HG03378 (cell line): ENCODE data around the gene SPDYE2.
"Not testable (repeated sequence)": the region's sequence is repeated elsewhere in the genome, so short reads cannot be mapped to it uniquely, and the experiment has no call there.

Experiments used
- ATAC-seq: cut with Tn5 transposase; IDR thresholded peaks from one replicate; pipeline ENCODE4 v1.9.1; 2021; ENCODE audit warnings: mild to moderate bottlenecking, moderate library complexity; ENCODE audit not compliant: unreplicated experiment

The SPDYE2 gene

DNA sequence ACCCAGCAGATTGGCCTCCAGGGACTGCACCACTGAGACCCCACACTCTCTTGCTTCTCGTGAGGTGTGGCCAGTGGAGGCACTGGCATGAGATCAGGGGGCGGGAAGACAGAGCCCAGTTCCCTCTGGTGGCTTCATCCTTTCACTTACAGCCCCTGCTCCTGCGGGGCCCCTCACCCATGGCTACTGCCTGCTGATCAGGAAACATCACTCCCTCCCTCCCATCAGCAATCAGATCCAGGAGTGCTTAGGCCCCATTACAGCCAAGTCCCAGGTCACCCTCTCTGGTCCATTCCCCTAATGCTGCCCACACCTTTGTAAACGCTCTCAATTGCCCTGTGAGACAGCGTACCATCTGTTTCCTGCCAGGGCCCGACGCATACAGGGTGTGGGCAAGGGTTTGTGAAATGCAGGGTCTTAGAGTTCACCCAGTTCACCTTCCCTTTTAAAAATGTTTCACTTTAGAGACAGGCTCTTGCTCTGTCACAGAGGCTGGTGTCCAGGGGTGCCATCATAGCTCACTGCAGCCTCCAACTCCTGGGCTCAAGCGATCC, 15.9 kb upstream of the SPDYE2 start:
- not testable (repeated sequence) for ATAC-seq

DNA sequence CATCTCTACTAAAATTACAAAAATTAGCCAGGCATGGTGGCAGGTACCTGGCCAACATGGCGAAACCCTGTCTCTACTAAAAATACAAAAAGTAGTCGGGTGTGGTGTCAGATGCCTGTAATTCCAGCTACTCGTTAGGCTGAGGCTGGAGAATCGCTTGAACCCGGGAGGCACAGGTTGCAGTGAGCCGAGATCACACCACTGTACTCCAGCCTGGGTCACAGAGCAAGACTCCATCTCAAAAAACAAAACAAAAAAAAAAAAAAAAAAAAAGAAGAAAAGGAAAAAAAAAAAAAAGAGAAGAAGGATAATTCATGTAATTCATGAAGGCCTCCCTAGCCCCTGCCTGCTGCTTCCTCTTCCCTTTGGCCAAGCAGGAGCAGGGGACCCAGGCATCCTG, 10.4 kb upstream of the SPDYE2 start:
- not testable (repeated sequence) for ATAC-seq

DNA sequence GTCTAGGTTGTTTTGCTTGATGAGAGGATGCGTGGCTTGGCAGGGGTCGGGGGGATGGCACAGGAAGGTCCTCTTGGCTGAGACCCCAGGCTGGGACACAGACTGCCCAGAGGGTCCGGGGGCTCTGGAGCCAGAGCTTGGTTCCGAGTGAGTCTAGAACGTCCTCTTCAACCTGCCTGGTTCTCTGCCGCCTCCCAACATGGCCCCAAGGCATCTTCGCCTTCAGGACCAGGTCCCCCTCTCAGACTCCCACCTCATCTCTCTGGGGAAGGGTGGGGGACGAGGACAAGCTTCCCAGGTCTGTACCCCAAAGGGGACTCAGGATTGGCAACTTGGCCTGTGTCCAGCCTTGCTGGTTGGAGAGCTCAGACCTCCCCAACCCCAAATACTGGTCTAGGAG, 8.9 kb upstream of the SPDYE2 start:
- not testable (repeated sequence) for ATAC-seq

DNA sequence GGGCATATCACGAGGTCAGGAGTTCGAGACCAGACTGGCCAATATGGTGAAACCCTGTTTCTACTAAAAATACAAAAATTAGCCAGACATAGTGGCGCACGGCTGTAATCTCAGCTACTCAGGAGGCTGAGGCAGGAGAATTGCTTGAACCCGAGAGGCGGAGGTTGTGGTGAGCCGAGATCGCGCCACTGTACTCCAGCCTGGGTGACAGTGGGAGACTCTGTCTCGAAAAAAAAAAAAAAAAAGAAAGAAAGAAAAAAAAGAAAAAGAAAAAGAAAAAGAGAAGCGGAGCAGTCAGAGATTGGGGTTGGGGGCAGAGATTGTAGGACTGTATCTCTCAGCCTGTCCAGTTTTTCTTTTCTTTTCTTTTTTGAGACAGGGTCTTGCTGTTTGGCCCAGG, 8.3 kb upstream of the SPDYE2 start:
- ATAC-seq = not testable (repeated sequence)

DNA sequence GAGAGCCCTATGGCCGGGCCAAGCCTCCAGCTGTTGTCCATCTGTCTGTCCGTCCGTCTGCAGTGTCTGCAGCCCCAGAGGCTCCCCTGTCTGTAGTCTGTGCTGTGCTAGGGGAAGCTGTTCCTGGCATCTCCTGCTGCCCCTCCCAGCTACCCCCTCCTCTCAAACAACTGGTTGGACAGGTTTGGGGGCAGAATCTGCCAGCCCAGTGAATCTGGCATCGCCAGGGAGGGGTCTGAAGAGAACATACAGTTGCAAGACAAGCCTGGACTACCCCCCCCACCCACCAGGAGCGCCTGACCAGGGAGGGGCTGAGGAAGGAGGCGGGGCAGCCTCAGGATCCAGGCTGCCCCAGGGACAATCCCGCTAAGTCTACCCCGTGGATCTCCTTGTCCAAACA, 7.4 kb upstream of the SPDYE2 start, which contains the start of gene UPK3BL2:
Gene UPK3BL2 (minus strand): TSS at position 101 of the 400 bp plus-strand sequence. CDS start 60 bp downstream, at position 41.
- ATAC-seq = not testable (repeated sequence)

DNA sequence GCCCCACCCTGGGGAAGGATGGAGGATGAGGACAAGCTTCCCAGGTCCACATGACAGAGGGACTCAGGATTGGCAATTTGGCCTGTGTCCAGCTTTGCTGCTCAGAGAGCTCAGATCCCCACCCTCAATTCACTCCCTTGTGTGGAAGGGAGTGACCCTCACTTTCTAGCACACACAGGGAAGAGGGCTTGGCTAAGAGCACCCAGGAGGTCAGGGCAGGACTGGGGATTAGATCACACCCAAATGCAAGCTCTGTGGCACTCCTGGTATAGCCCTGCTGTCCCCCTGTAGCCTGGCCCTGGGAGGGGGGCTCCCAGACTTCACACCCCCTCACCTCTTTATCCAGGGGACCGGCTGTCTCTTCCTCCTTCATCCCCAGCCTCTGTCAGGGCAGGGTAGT, 6.7 kb upstream of the SPDYE2 start:
- ATAC-seq = not testable (repeated sequence)

DNA sequence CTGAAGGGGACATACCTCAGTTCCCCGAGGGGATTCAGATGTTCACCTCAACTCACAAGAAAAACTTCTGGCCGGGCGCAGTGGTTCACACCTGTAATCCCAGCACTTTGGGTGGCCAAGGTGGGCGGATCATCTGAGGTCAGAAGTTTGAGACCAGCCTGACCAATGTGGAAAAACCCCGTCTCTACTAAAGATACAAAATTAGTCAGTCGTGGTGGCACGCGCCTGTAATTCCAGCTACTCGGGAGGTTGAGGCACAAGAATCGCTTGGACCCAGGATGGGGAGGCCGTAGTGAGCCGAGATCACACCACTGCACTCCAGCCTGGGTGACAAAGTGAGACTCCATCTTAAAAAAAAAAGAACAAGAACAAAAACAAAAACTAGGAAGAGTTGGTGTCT, 5.7 kb upstream of the SPDYE2 start:
- not testable (repeated sequence) for ATAC-seq

DNA sequence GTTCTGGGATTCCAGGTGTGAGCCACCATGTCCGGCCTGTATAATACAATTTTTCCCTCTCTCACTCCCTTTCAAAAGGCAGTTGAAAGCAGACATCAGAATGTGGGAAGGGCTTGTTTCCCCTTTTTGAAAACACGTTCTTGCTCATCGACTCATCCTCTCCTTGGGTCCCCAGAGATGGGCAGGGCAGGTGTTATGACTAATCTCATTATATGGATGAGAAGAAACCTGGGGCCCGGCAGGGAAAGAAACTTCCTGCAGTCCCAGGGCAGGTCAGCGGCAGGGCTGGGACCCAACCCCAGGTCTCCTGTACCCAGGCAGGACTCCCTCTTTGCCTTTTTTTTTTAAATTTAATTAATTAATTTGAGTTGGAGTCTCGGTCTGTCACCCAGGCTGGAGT, 4.7 kb upstream of the SPDYE2 start:
- peak; percentile 80 for ATAC-seq

DNA sequence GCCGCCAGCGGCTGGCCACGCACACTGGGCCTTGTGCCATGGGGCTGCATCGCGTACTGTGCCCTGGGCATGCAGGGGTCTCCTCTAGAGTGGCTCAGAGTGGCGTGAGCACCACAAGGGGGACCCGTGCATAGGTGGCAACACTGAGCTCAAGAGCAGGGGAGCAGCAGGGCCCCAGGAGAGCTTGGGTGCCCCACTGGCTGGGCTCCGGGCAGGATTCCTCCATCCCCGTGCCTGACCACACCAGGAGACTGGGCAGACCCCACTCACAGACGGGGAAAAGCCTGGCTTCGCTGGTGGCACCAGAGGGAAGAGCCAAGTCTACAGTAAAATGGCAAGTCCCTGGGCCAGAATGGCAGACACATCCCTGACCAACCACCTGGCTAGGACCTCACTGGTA, 17.6 kb downstream of the SPDYE2 start:
- not testable (repeated sequence) for ATAC-seq

DNA sequence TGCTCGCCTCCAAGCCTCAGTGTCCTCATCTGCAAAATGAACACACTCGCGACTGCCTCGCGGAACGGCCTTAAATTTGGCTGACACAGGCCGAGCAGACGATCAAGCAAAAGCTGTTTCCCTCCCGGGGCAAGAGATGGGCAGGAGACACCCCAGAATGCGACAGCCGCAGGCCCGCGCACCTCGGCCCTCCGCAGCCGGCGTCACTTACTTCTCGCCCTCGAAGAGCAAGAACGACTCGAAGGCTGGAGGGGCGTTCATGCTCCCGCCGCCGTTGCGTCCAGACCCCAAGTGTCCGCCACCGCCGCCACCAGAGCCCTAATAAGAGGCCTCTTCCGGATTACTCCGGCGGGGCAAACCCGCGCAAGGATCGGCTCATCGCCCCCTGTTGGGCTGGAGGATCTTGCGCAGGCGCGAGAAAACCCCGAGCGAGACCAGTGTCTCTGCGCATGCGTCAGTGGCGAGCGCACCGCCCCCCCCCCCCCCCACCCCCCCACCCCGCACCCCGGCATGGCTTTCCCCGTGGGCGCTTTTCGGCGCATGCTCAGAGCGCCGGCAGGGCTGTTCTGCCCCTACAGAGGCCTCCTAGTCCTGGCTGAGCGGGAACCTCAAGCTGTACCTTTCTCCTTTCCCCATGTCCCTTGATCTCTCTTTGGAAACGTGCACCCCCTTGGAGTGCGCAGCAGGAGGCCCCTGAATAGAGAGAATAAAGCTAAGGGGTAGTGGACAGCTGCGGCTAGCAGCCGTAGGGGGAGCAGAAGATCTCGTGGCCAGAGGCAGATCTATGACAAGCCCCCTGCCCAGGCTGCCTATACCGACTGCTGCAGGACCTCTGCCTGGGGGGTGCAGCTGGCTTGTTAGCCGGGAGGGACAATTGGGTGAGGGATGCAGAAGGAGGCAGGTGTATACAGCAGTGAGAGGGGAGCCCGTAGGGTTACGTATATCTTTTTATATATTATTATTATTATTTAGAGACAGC, 21.5 kb downstream of the SPDYE2 start, which contains the start of gene POLR2J3:
Gene POLR2J3 (minus strand): TSS at position 323 of the 979 bp plus-strand sequence. CDS start 62 bp downstream, at position 261.
- ATAC-seq = peak; percentile 81

DNA sequence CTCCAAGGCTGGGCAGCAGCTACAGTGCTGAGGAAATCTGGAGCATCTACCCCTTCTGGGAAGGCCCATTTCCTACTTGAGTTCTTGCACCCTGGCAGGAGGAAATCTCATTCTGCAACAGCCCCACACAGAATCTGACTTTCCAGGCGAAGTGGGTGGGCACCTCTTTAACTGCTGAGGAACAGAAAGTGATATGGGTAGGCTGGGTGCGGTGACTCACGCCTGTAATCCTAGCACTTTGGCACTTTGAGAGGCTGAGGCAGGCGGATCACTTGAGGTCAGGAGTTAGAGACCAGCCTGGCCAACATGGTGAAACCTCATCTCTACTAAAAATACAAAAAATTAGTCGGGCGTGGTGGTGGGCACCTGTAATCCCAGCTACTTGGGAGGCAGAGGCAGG, 23.6 kb downstream of the SPDYE2 start:
- not testable (repeated sequence) for ATAC-seq

DNA sequence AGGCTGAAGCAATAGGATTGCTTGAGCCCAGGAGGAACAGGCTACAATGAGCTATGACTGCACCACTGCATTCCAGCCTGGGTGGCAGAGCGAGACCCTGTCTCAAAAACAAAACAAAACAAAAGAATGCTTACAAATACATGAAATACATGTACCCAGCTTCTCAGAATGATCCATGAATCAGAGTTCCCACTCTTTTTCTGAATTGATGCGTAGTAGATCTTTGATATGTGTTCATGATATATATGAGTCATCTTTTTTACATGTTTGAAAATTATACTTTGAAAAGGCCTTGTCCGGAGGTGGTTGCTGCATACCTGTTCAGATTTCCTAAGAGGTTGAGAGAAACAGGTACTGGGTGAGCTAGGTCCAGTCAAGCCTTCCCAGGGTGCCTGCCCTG, 25.3 kb downstream of the SPDYE2 start:
- not testable (repeated sequence) for ATAC-seq

DNA sequence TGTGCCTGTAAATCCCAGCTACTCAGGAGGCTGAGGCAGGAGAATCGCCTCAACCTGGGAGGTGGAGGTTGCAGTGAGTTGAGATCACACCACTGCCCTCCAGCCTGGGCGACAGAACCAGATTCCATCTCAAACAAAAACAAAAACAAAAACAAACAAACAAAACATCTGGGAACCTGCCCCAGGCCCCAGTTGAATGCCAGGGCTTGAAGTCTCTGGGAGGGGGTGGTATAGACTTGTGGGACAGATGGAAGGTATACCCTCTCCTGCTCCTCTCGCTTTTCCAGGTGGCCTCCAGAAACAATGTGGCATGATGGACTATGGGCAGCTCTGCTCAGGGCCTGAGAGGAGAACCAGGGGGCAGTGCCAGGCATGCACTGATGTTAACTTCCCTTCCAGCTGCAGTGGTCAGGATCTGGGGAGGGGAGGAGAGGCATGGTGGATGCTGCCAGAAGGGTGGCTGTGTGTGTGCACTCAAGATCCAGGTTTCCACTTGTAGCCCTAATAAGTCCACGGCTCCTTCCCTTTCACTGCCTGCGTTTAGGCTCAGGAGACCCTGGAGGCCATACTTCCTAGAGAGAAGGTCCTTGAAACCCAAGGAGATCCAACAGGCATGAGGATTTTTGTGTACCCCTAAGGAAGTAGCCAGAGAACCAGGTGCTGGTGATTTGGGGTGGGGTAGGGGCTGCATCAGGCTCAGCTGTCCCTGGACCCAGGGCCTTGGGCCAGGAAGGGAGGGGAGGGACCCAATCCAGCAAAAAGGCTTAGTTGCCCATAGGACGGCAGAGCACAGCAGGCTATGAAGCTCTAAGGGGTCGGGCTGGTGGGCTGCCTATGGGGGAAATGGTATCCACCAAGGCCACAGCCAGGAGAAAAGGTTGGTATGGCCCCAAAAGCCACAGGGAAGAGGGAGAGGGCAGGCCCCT, 26.6 kb downstream of the SPDYE2 start:
- not testable (repeated sequence) for ATAC-seq

DNA sequence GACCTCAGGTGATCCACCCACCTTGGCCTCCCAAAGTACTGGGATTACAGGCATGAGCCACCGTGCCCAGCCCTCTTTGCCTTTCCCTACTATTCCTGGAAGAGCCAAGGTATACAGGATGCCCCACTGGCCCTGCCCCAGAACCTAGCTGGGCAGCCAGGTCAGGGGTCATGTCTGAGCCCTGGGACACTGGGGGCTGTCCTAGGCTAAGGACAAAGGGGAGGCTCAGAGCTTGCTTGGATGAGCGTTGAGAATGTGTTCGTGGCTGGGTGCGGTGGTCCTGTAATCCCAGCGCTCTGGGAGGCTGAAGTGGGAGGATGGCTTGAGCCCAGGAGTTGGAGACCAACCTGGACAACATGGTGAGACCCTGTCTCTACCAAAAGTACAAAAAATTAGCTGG, 27.5 kb downstream of the SPDYE2 start:
- ATAC-seq = not testable (repeated sequence)

DNA sequence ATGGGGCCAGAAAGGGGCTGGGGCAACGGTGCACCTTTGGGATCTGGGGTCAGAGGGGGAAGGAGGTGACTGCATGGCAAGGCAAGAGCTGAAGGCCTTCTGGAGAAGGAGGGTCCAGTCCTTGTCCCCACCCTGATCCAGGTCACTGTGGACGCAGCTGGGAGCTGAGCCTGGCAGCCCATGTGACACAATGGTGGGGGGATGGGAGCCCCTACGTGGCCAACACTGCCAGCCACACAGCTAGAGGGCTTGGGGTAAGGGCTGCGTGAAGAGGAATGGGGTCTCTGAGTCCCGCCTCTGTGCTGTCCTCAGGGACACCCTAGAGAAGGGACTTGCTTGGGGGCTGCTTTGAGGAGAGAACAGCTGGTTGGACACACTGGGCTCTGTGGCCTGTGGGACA, 30.7 kb downstream of the SPDYE2 start:
- not testable (repeated sequence) for ATAC-seq

DNA sequence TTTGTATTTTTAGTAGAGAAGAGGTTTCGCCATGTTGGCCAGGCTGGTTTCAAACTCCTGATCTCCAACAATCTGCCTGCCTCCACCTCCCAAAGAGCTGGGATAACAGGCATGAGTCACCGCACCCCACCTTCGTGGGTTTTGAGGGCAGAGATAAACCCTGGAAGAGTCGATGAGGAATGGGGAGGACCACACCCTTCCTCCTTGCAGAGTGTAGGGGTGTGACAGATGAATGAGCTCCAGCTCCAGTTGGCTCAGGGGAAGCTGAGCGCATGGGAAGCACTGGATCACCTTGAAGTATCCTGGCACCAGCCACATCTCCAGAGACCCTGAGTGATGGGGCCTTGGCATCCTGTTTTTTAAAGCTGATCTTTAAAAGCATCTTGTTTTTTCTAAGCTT, 32.5 kb downstream of the SPDYE2 start:
- ATAC-seq = not testable (repeated sequence)

DNA sequence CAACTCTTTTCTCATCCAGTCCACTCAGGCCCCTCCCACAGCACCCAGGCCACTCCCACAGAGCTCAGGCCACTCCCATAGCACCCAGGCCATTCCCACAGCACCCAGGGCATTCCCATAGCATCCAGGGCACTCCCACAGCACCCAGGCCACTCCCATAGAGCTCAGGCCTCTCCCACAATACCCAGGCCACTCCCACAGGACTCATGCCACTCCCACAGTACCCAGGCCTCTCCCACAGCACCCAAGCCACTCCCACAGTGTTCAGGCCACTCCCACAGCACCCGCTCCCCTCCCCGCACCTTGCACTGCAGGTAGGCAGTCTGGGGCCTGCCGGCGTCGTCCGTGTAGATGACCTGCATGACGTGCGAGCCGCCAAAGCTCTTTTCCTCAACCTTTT, 38.8 kb downstream of the SPDYE2 start:
- ATAC-seq = not testable (repeated sequence)

DNA sequence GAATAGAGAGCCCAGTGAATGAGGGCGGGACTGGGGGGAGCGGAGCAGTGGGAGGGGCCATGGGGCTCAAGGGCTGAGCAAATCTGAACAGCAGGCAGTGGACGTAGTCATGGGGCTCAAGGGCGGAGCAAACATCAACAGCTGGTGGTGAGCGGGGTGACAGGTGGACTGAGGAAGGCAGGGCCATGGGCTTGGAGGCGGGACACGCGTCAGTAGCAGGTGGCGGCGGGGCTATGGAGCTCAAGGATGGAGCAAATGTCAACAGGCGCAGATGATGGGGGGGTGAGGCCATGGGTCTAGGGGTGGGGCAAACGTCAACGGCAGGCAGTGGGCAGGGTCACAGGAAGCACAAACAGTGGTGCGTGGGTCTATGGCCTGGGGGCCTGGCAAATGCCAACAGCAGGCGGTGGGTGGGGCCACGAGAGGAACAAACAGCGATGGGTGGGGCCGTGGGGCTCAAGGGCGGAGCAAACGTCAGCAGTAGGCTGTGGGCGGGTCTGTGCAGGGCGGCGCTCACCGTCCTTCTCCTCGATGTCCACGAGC, 41.5 kb downstream of the SPDYE2 start:
- ATAC-seq = peak; percentile 40

DNA sequence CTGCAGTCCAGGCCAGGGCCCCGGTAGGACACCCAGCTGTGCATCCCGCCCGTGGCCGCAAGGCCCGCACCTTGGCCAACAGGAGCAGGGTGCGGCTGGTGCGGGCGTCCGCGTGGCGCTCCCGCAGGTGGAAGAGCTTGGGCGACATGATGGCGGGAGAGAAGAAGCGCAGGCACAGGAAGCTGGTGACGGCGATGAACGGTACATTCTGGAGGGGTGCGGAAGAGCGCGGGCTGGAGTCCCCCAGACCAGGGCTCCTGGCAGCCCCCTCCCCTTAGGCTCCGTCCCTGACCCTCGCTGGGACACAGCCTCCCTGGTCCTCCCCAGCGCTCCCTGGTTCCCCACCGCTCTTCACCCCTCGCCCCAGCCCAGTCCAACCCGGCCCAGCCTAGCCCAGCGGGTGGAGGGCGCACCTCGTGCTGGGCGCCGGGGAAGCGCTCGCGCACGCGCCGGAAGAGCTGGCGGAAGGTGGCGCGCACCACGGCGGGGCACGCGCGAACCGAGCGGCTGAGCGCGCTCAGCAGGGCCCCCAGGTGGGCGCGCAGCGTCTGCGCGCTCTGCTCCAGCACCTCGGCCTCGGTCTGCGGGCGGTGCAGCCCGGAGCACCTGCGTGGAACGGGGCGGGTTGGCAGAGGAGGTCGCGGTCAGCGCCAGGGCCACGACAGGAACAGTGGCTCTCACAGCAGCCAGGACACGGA, 42.8 kb downstream of the SPDYE2 start:
- ATAC-seq = peak; percentile 29

DNA sequence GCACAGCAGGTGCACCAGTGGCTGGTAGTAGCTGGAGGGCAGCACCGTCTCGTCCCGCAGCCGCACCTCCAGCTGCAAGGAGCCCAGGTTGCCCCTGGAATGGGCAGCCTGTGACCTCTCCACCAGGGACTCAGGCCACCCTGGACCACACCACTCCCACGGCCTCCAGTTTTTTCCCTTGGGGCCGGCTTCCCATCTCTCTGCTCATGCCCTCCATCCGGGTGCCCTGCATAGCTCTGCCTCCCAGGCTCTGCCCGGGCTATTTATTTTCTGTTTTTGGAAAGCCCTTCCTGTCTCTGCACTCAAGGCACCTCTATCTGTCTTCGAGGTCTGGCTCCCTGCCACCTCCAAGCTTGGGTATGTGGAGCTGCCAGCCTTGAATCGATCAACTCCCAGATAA, 45.0 kb downstream of the SPDYE2 start:
- ATAC-seq = not testable (repeated sequence)
